Activated naive CD4-positive, alpha-beta T cell treated with anti-CD3 and anti-CD28 coated beads, Interleukin-2, amount 50 U/mL, for 72 hours (primary cell): Measurements from ENCODE around the gene SPINK7. TPM values are rescaled to one million over a fixed set of nuclear protein-coding genes. Genes with fewer than 3 reads are reported as not detected.

ENCODE experiments used
- ATAC-seq, 2 donors: fragments of 150-1000 bp; cut with Tn5 transposase; 2 replicates each; pipeline ENCODE4 v1.10.0; 2021; ENCODE audit warnings: mild to moderate bottlenecking in 2 of 2, moderate library complexity in 2 of 2
- DNase-seq, 2 donors: peaks; one replicate each; pipeline ENCODE4 v3.0.0; 2021 to 2022; ENCODE audit warnings: low spot score in 2 of 2
- H3K27ac Mint-ChIP-seq, 2 donors: one replicate each; pipeline ENCODE4 v1.8.0; 2022; ENCODE audit warnings: mild to moderate bottlenecking in 2 of 2, mixed read lengths in 2 of 2
- H3K36me3 Mint-ChIP-seq, 2 donors: one replicate each; pipeline ENCODE4 v1.8.0; 2022; ENCODE audit warnings: mixed read lengths in 2 of 2
- H3K9me3 Mint-ChIP-seq, 2 donors: one replicate each; pipeline ENCODE4 v1.8.0; 2022; ENCODE audit warnings: mixed read lengths in 2 of 2
- total RNA-seq, 2 donors: library from RNA; stranded (reverse); gene quantifications; one replicate each; pipeline ENCODE4 v1.2.3, GENCODE V29; 2022

Gene SPINK7
- total RNA-seq, 2 donors from 2014 or later = not detected

DNA sequence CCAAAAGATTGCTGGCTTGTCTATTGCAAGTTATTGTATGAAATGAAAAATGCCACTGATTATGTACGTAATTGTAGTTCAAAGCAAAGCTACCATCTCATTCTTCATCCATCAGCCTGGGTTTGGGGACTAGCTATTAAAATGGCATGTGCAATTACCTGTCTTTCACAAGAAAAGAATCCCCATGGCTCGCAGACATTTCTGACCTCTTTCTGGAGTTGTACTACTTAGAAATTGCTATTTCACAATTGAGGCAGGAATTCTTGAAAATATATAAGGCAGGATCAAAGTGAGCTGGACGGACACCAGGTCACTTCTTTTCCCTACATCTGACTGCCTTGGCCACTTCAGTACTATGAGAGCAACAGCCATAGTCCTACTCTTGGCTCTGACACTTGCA lies 23.0 kb downstream of the SPINK7 start, which contains the start of gene SPINK9:
SPINK9 (plus strand) TSS at position 301 of the 400 bp plus-strand sequence; CDS start at position 356, 55 bp downstream.
- Mint-ChIP-seq H3K27ac (no peak within 1 kb of the TSS), H3K36me3 (peaks cover 6 to 9% of the 10 kb centered on the region in 2 donors), H3K9me3 (peaks cover 0 to 7% of the 10 kb centered on the region in 2 donors)
- ATAC-seq = no peak
- no peak for DNase-seq

DNA sequence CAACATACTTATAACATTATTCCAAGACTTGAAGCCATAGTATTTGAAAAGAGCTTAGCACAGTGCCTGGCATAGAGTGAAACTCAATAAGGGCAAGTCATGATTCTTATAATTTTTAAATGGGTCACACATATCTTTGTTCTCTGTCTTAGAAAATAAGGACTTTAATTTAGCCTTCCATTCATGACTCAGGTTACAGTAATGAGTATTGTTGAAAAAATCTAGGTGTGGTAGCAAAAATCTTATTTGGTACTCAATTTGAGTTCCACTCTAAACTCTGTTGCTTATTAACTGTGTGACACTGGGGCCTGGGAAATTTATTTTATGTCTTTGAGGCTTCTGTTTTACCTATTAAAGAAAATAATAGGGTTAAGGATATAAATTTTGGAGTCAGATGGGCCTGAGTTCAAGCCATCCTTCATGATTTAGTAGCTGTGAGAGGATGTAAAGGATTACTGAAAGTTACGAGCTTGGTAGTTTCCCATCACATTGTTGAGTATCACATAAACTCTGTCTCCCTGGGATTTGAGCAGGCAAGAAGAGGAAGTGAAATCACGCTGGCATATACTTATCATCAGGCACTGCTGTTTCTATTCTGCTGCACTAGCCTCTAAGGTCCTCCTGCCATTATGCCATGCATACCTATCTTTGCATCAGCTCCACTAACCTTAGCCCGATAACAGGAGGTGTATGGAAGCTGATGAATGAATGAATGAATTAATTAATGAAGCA lies 24.6 kb downstream of the SPINK7 start:
- Mint-ChIP-seq H3K9me3 (no peaks in the 10 kb centered on the region), H3K36me3 (no peaks in the 10 kb centered on the region), H3K27ac (no peak overlapping the region)
- no peak for DNase-seq
- no peak for ATAC-seq

DNA sequence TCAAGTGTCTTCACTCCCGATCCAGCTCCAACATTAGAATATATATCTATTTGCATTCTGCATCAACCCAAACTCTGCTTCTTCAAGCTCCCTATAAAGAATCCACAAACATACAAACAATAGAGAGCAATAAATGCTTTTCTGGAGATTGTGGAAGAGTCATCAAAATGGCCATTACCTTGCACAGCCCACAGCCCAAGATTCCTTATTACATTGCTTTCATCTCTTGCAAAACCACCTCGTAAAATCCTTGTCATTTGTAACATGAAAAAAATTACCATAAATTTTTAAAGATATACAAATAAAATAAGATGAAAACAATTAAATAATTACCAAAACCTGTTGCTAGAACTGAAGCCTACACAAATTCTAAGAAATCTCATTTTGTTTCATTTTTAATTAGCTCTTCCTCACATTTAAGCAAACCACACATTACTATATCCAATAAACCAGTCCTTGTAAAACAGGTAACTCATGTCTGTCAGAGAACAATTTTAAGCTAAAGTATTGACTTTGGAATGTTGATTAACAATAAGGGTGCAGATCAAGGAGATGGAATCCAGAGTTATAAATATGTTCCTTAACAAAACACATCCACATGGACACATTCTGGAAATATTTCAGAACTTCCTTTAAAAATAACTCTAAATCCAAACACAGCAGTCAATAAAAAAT lies 30.3 kb downstream of the SPINK7 start:
- ATAC-seq (no peak), DNase-seq (no peak)
- Mint-ChIP-seq H3K27ac (no peak overlapping the region), H3K9me3 (no peaks in the 10 kb centered on the region), H3K36me3 (no peaks in the 10 kb centered on the region)

DNA sequence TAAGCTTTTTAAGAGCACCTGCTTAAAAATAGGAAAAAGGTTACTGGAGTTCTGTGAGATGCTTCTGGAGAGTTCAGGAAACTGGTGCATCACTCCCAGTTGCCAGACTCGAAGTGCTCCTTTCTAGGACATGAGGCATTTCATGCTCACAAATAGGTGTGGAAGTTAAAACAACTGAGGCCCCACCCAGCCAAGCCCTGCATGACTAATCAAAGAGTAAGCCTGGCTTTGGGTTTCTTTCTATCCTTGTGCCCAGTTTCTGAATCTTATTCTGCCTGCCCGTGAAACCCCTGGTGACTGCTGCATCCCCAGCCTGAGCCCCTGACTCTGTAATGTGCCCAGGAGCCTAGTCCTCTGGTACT lies 30.8 kb downstream of the SPINK7 start:
- ATAC-seq = no peak
- no peak overlapping the region for H3K27ac Mint-ChIP-seq
- no peaks in the 10 kb centered on the region for H3K36me3 Mint-ChIP-seq
- no peak for DNase-seq
- no peaks in the 10 kb centered on the region for H3K9me3 Mint-ChIP-seq

DNA sequence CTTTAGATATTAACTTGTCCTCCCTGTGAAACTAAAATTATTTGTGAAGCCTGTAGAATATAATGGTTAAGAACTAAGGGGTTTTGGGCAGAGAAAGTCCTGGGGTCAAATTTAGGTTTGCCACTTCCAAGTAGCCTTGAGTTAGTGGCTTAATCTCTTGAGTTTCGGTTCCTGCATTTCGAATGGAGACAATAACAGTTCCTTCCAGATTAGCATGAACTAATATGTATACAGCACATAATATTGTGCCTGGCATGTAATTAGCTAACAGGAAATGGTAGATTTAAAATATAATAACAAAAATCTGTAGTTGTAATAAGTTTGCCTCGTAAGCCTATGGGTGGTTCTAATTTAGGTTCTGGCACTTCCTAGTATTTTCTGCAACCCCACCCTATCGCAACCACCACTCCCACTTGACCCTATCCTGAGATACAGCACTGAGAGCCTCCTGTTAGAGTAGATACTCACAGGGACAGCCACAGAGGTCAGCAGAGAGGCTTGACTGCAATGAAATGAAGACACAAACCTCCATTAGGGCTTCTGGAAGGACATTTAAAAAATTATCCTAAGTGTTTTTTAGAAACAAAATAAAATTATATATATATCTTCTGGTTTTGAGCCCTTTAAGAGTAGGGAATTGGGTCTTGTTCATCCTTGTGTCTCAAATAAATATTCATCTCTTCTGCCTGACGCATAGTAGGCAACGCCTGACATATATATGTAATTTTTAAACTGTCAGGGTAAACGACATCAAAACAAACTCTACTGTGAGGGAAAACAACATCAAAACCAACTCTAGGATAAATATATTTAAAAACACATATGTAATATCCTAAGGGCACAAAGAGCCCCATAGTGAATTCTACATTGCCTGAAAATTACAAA lies 31.6 kb downstream of the SPINK7 start:
- ATAC-seq (no peak), DNase-seq (no peak)
- no peaks in the 10 kb centered on the region for H3K9me3 Mint-ChIP-seq
- no peak overlapping the region for H3K27ac Mint-ChIP-seq
- H3K36me3 Mint-ChIP-seq = no peaks in the 10 kb centered on the region

DNA sequence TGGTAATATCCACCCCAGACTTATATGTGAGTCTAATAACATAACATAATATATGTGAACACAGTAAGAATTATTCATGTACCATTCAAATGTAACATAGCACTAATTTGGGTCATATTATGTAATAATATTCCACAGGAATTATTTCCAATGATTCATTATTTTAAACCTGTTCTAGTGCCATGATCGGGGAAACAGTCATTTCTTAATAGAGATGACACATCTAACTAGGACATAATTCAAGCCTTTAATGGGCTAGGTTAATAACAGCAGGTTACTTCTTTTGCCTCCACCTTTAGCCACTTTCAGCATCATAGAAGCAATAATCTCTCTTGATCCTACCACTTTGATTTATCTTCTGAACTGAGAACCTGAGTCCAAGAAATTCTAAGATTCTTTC lies 35.5 kb downstream of the SPINK7 start:
- ATAC-seq (no peak), DNase-seq (no peak)
- no peaks in the 10 kb centered on the region for H3K36me3 Mint-ChIP-seq
- no peak overlapping the region for H3K27ac Mint-ChIP-seq
- H3K9me3 Mint-ChIP-seq = no peaks in the 10 kb centered on the region

DNA sequence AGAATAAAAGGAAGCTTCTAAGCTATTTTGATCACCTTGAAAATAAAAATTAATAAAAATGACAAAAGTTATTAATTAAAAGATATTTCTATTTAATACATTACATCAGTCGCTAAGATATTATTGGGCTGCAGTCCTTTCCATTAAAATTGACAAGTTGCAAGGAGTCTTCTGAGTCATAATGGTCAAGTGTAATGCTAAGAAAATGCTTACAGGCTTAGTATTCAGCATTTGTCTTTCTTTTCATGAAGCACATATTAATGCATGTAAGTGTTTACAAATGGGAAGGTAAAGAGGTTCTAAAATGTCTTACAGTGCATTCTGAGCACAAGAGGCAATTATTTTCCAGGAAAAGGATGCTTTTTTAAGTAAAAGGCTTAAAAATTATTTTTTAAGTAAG lies 40.5 kb downstream of the SPINK7 start:
- Mint-ChIP-seq H3K9me3 (no peaks in the 10 kb centered on the region), H3K27ac (no peak overlapping the region), H3K36me3 (no peaks in the 10 kb centered on the region)
- DNase-seq (no peak), ATAC-seq (no peak)

DNA sequence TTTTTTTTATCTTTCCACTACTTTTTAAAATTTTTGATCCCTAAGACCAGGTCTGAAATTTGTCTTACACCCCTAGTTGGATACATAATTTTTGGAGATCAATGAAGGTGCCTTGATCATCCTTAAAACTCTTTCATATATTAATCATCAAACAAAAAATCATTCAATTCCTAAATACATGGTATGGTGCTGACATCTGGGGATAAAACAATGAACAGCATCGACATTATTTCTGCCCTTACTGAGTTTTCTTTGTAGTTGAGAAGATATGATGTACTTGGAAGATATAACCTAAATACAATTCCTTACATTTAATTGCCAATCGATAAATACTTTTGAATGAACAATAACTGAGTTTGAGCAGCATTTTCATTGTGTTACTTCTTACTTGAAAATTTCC lies 41.4 kb downstream of the SPINK7 start:
- no peaks in the 10 kb centered on the region for H3K36me3 Mint-ChIP-seq
- no peak overlapping the region for H3K27ac Mint-ChIP-seq
- ATAC-seq = no peak
- no peaks in the 10 kb centered on the region for H3K9me3 Mint-ChIP-seq
- DNase-seq = no peak

DNA sequence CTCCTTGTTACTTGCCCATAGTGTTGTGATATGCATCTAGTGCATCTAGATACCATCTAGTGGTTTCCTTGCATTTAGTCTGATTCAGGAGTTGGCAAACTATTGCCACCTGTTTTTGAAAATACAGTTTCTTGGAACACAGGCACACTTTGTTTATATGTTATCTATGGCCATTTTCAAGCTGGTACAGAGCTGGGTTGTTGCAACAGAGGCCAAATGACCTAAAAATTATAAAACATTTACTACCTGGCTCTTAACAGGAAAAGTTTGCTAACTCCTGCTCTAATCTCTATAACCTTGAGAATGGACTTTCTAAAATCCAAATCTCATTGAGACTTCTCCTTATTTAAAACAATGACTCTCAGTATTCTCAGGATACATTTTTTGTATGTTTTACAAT lies 52.1 kb downstream of the SPINK7 start:
- Mint-ChIP-seq H3K36me3 (peaks cover 0 to 10% of the 10 kb centered on the region in 2 donors), H3K9me3 (no peaks in the 10 kb centered on the region), H3K27ac (no peak overlapping the region)
- DNase-seq (no peak), ATAC-seq (no peak)

Other genes with a start within 250 kb of the SPINK7 start
- gene SPINK5, start 248.4 kb upstream of the SPINK7 start, total RNA-seq = not detected
- gene SPINK14, start 143.9 kb upstream of the SPINK7 start, total RNA-seq = not detected
- gene SPINK6, start 109.4 kb upstream of the SPINK7 start, total RNA-seq = not detected
- not detected for gene MARCOL, start 73.9 kb upstream of the SPINK7 start, total RNA-seq
- not detected for gene SPINK13, start 43.6 kb upstream of the SPINK7 start, total RNA-seq
- gene SPINK9, start 23.1 kb downstream of the SPINK7 start, total RNA-seq = not detected
- gene FBXO38, start 71.5 kb downstream of the SPINK7 start, total RNA-seq = 10 to 100 TPM; 48.7 to 60.3 TPM